GM23338 (cell line): Measurements from ENCODE around the gene KIF6. TPM values are rescaled to one million over a fixed set of nuclear protein-coding genes. Genes with fewer than 3 reads are reported as not detected.
A peak's percentile ranks its signal among the peaks of the same experiment; 100 is the strongest.

Experiments
- ATAC-seq: fragments of 200-7000 bp; cut with Tn5 transposase; 3 replicates; pipeline ENCODE4 v1.9.1; 2020
- DNase-seq: peaks from one replicate; pipeline ENCODE4 v3.0.0-alpha.2; 2015; ENCODE audit warnings: low spot score
- H2AFZ ChIP-seq: fragments of 200-600 bp; sonication (generic); 2 replicates; pipeline ENCODE4 v1.8.0; 2016; ENCODE audit warnings: antibody characterized with exemption, mild to moderate bottlenecking, moderate library complexity
- H3F3A ChIP-seq: fragments of 200-600 bp; sonication (generic); replicated peaks from 2 replicates; pipeline ENCODE4 v1.8.0; 2017; ENCODE audit warnings: antibody characterized with exemption, mixed run types, low read depth
- H3K27ac ChIP-seq: fragments of 200-600 bp; sonication (generic); 2 replicates; pipeline ENCODE4 v1.6.1; 2016; ENCODE audit warnings: low read depth
- H3K27me3 ChIP-seq: fragments of 200-600 bp; sonication (generic); 2 replicates; pipeline ENCODE4 v1.8.0; 2016; ENCODE audit warnings: mild to moderate bottlenecking, mixed run types, moderate library complexity; ENCODE audit not compliant: insufficient read depth
- H3K36me3 ChIP-seq: fragments of 200-600 bp; sonication (generic); 2 replicates; pipeline ENCODE4 v1.8.0; 2016; ENCODE audit warnings: mild to moderate bottlenecking; ENCODE audit not compliant: insufficient read depth
- H3K4me1 ChIP-seq: fragments of 200-600 bp; sonication (generic); 2 replicates; pipeline ENCODE4 v1.8.0; 2016; ENCODE audit warnings: mild to moderate bottlenecking, moderate library complexity; ENCODE audit not compliant: insufficient read depth
- H3K4me2 ChIP-seq: fragments of 200-600 bp; sonication (generic); 2 replicates; pipeline ENCODE4 v1.7.1; 2017; ENCODE audit warnings: mixed run types
- H3K4me3 ChIP-seq: fragments of 200-600 bp; sonication (generic); 2 replicates; pipeline ENCODE4 v1.6.1; 2016; ENCODE audit warnings: mixed run types
- H3K79me2 ChIP-seq: fragments of 200-600 bp; sonication (generic); replicated peaks from 2 replicates; pipeline ENCODE4 v1.8.0; 2017; ENCODE audit warnings: mild to moderate bottlenecking; ENCODE audit not compliant: insufficient read depth
- H3K9me2 ChIP-seq: fragments of 200-600 bp; sonication (generic); 2 replicates; pipeline ENCODE4 v1.8.0; 2017; ENCODE audit not compliant: insufficient read depth
- H4K20me1 ChIP-seq: fragments of 200-600 bp; sonication (generic); replicated peaks from 2 replicates; pipeline ENCODE4 v1.8.0; 2017; ENCODE audit warnings: mild to moderate bottlenecking; ENCODE audit not compliant: insufficient read depth
- H3K27ac Mint-ChIP-seq: 2 replicates; pipeline ENCODE4 v1.8.0; 2020; ENCODE audit warnings: inconsistent platforms, mild to moderate bottlenecking, moderate library complexity, mixed read lengths
- H3K27me3 Mint-ChIP-seq: 3 replicates; pipeline ENCODE4 v1.8.0; 2022; ENCODE audit warnings: low read depth, mild to moderate bottlenecking, moderate library complexity, mixed read lengths, inconsistent platforms; ENCODE audit not compliant: insufficient read depth, poor library complexity
- H3K36me3 Mint-ChIP-seq: 3 replicates; pipeline ENCODE4 v1.8.0; 2021; ENCODE audit warnings: low read depth, mild to moderate bottlenecking, inconsistent platforms, moderate library complexity, mixed read lengths
- H3K4me1 Mint-ChIP-seq: 3 replicates; pipeline ENCODE4 v1.8.0; 2020; ENCODE audit warnings: mild to moderate bottlenecking, inconsistent platforms, mixed read lengths
- H3K4me3 Mint-ChIP-seq: 3 replicates; pipeline ENCODE4 v1.8.0; 2021; ENCODE audit warnings: moderate library complexity, mild to moderate bottlenecking, inconsistent platforms, mixed read lengths
- H3K9me3 Mint-ChIP-seq: 3 replicates; pipeline ENCODE4 v1.8.0; 2020; ENCODE audit warnings: moderate library complexity, mild to moderate bottlenecking, inconsistent platforms, mixed read lengths
- CREB1 ChIP-seq: fragments of 250-450 bp; sonication (Bioruptor Pico); IDR thresholded peaks from 2 replicates; pipeline ENCODE4 v1.5.0; 2020; ENCODE audit warnings: low read depth, mild to moderate bottlenecking, moderate library complexity
- EZH2 ChIP-seq: fragments of 200-600 bp; sonication (generic); IDR thresholded peaks from one replicate; pipeline ENCODE4 v1.8.0; 2017; ENCODE audit warnings: antibody characterized with exemption, mild to moderate bottlenecking, low read depth; ENCODE audit not compliant: unreplicated experiment
- JUNB ChIP-seq: IDR thresholded peaks from one replicate; pipeline ENCODE4 v1.6.1; 2016; ENCODE audit warnings: antibody characterized with exemption; ENCODE audit not compliant: unreplicated experiment
- NANOG ChIP-seq: IDR thresholded peaks from 2 replicates; pipeline ENCODE4 v1.6.1; 2016; ENCODE audit warnings: antibody characterized with exemption, borderline replicate concordance
- POLR2AphosphoS5 ChIP-seq: IDR thresholded peaks from 2 replicates; pipeline ENCODE4 v1.6.1; 2016; ENCODE audit warnings: antibody characterized with exemption, low read depth
- STAT1 ChIP-seq: IDR thresholded peaks from one replicate; pipeline ENCODE4 v1.6.1; 2016; ENCODE audit warnings: antibody characterized with exemption; ENCODE audit not compliant: unreplicated experiment
- ZNF114 ChIP-seq: fragments of 250-450 bp; sonication (Bioruptor Pico); IDR thresholded peaks from 2 replicates; pipeline ENCODE4 v1.5.0; 2020; ENCODE audit warnings: mild to moderate bottlenecking, moderate library complexity
- ZNF331 ChIP-seq: fragments of 250-450 bp; sonication (Bioruptor Pico); IDR thresholded peaks from 2 replicates; pipeline ENCODE4 v1.5.0; 2020; ENCODE audit warnings: low read depth, mild to moderate bottlenecking, moderate library complexity
- polyA plus RNA-seq: library from polyadenylated mRNA; unstranded; fragments of >200 nt; fragmentation: Nextera tagmentation; extraction: Ambion mirVana; gene quantifications from 2 replicates; pipeline ENCODE4 v1.2.1, GENCODE V29; 2016
- total RNA-seq: library from RNA; depleted of rRNA; stranded (reverse); fragments of >200 nt; shearing (Covaris generic); gene quantifications from 2 replicates; pipeline ENCODE4 v1.2.3, GENCODE V29; 2014
- TF ChIP-seq, protein P1 (sequence below): IDR thresholded peaks from 2 replicates; pipeline ENCODE4 v1.6.1; 2016; ENCODE audit warnings: antibody characterized with exemption
- TF ChIP-seq, protein P2 (sequence below), 2 experiments: fragments of 200-600 bp in 1 of 2; sonication (generic) in 1 of 2; conservative IDR thresholded peaks; 2 replicates each; pipeline versions ENCODE4 v1.5.1 to v1.6.1; 2016 to 2017; ENCODE audit warnings: antibody characterized with exemption in 2 of 2, low read depth in 2 of 2, mild to moderate bottlenecking in 2 of 2, moderate library complexity in 1 of 2

Gene KIF6
- total and polyA plus RNA-seq, 2 experiments from 2014 or later: 0.87 to 1.7 TPM

DNA sequence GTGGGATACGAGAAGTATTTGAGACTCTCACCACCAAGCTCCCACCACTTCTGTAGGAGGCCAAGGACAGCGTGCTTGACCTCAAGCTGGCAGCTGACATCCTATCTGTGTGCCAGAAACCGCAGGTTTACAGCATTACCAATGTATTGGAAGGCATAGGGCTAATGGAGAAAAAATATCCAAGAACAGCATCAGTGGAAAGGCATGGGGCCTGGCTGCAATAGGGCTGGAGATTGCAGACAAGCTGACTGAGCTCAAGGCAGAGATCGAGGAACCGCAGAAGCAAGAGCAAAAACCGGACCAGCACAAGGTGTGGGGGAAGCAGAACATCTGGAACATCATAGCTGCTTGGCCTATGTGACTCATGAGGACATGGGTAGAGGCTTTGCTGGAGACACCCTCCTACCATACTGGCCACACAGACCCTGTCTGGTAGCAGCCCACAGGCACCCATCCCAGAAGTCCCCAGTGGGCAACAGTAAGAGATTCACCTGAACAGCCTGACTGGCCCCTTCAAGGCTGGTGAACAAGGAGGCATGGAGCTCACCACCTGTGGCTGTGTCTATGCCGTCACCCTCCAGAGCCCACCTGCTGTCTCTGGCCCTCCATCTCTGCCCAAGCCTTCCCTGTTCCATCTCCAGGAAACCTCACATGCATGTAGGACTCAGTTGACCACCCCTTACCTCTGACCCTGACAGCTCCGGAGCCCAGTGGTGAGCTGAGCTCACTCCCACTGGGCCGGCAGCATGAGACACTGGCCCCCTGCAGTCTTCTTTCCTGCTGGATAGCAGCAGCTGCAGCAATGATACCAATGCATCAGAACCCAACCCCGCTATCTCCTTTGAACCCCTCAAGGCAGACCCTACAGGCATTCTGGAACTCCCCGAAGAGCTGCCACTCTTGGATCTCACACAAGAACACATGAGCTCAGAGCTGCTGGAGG is 171.1 kb downstream of the KIF6 start (continued):
- TF ChIP-seq ZNF331 (no peak), EZH2 (no peak), STAT1 (no peak), NANOG (no peak)
- TF ChIP-seq, protein P1, sequence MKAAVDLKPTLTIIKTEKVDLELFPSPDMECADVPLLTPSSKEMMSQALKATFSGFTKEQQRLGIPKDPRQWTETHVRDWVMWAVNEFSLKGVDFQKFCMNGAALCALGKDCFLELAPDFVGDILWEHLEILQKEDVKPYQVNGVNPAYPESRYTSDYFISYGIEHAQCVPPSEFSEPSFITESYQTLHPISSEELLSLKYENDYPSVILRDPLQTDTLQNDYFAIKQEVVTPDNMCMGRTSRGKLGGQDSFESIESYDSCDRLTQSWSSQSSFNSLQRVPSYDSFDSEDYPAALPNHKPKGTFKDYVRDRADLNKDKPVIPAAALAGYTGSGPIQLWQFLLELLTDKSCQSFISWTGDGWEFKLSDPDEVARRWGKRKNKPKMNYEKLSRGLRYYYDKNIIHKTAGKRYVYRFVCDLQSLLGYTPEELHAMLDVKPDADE: no peak
- TF ChIP-seq, protein P2, sequence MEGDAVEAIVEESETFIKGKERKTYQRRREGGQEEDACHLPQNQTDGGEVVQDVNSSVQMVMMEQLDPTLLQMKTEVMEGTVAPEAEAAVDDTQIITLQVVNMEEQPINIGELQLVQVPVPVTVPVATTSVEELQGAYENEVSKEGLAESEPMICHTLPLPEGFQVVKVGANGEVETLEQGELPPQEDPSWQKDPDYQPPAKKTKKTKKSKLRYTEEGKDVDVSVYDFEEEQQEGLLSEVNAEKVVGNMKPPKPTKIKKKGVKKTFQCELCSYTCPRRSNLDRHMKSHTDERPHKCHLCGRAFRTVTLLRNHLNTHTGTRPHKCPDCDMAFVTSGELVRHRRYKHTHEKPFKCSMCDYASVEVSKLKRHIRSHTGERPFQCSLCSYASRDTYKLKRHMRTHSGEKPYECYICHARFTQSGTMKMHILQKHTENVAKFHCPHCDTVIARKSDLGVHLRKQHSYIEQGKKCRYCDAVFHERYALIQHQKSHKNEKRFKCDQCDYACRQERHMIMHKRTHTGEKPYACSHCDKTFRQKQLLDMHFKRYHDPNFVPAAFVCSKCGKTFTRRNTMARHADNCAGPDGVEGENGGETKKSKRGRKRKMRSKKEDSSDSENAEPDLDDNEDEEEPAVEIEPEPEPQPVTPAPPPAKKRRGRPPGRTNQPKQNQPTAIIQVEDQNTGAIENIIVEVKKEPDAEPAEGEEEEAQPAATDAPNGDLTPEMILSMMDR (conservative IDR thresholded peaks at IDR 0.05; ENCODE audit: low read depth in 2 of 2): no peak

DNA sequence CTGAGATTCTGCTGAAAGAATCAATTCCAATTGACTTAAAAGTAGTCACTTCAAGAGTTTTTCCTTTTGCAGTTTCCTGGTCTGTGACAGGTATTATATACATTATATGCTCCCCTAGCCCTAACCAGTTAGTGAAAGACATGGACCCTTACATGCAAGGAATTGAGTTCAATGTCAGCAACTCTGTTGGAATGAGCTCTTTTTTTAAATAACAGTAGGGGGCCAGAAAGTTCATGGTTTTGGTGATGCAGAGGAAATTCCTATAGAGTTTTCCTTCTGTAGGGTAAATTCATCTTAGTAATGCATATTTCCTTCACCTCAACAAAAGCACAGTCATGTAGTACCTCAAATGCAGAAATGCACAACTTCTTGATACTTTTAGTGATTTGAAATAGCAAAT is 172.2 kb downstream of the KIF6 start:
- DNase-seq (peak; percentile 74), ATAC-seq (peak; percentile 67)
- H3K9me2 ChIP-seq: peaks cover 7% of the 10 kb centered on the region; the same call in 1 of the 2 replicates
- H3K27me3 Mint-ChIP-seq: peaks cover 10% of the 10 kb centered on the region
- no peaks in the 10 kb centered on the region for H3K36me3 ChIP-seq
- H3K4me2 ChIP-seq: peak overlapping the region; percentile 40
- no peak overlapping the region for H2AFZ ChIP-seq
- H3K27me3 ChIP-seq: no peaks in the 10 kb centered on the region
- H3K27ac ChIP-seq: no peak overlapping the region
- H3K4me3 ChIP-seq: no peak overlapping the region
- no peaks in the 10 kb centered on the region for H3K9me3 Mint-ChIP-seq
- H3K4me1 ChIP-seq: peaks cover 16% of the 10 kb centered on the region
- no peaks in the 10 kb centered on the region for H3F3A ChIP-seq
- peaks cover 43% of the 10 kb centered on the region for H3K4me1 Mint-ChIP-seq
- H4K20me1 ChIP-seq: no peaks in the 10 kb centered on the region
- no peaks in the 10 kb centered on the region for H3K36me3 Mint-ChIP-seq
- no peak overlapping the region for H3K4me3 Mint-ChIP-seq
- H3K79me2 ChIP-seq: no peaks in the 10 kb centered on the region
- TF ChIP-seq CREB1 (CRISPR knock-in tag): peak; percentile 26; the same call in 1 of the 2 replicates
- TF ChIP-seq, protein P1: no peak
- H3K27ac Mint-ChIP-seq: no peak overlapping the region

DNA sequence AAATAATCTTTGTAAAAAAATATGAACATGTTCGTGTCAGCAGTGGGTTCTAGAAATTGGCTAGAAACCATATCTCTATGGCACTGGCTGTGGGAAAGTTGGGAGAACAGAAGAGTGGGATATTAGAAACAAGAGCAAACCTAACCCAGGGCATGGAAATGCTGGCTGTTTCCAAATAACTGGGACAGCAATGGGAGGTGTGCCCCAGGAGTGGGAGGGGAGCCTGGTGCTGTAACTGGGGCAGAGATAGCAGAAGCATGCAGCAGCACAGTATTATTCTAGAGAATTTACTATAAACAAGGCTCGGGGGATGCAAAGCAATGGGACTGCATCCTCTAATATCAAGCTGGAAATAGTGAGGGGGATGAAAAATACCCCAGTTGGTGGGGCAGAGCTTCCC is 175.0 kb downstream of the KIF6 start:
- Mint-ChIP-seq H3K36me3 (no peaks in the 10 kb centered on the region), H3K4me1 (peaks cover 35% of the 10 kb centered on the region), H3K9me3 (no peaks in the 10 kb centered on the region), H3K27ac (no peak overlapping the region), H3K27me3 (peaks cover 13% of the 10 kb centered on the region), H3K4me3 (no peak overlapping the region)
- no peaks in the 10 kb centered on the region for H3K27me3 ChIP-seq
- peaks cover 7% of the 10 kb centered on the region; the same call in 1 of the 2 replicates for H3K9me2 ChIP-seq
- no peak overlapping the region for H3K4me3 ChIP-seq
- peaks cover 16% of the 10 kb centered on the region for H3K4me1 ChIP-seq
- ATAC-seq (no peak), DNase-seq (no peak)
- H3K4me2 ChIP-seq: no peak overlapping the region
- no peaks in the 10 kb centered on the region for H4K20me1 ChIP-seq
- H3K79me2 ChIP-seq: no peaks in the 10 kb centered on the region
- no peaks in the 10 kb centered on the region for H3K36me3 ChIP-seq
- H3K27ac ChIP-seq: no peak overlapping the region
- no peaks in the 10 kb centered on the region for H3F3A ChIP-seq
- no peak overlapping the region for H2AFZ ChIP-seq
- TF ChIP-seq CREB1 (CRISPR knock-in tag) (no peak), JUNB (no peak), POLR2AphosphoS5 (no peak), ZNF331 (no peak), STAT1 (no peak), ZNF114 (CRISPR knock-in tag) (no peak)
- TF ChIP-seq, protein P2 (conservative IDR thresholded peaks at IDR 0.05; ENCODE audit: low read depth in 2 of 2): no peak
- TF ChIP-seq, protein P1: no peak
